PC-9 (cell line): ENCODE results near the gene FUT4.

Source experiments
- CTCF ChIP-seq: fragments of 200-600 bp; sonication (generic); conservative IDR thresholded peaks from 2 replicates; pipeline ENCODE4 v1.6.1; 2017; ENCODE audit warnings: mixed run types, antibody characterized with exemption, mild to moderate bottlenecking, moderate library complexity
- EZH2 ChIP-seq: fragments of 200-600 bp; sonication (generic); IDR thresholded peaks from 2 replicates; pipeline ENCODE4 v1.8.0; 2017; ENCODE audit warnings: antibody characterized with exemption, low read depth

DNA sequence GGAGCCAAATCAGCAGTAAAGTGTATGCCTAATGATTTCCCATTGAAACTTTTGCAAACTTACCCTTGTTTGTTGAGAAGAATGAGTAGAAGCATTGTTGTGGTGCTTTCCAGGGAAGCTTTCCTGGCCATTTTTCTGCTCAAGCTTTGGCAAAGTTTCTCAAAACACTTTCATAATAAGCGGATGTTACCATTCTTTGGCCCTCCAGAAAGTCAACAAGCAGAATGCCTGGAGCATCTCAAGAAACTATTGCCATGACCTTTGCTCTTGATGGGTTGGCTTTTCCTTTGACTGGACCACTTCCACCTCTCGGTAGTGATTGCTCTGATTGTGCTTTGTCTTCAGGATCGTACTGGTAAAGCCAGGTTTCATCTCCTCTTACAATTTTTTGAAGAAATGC, 34.1 kb downstream of the FUT4 start:
- no peak for TF ChIP-seq EZH2
- no peak for TF ChIP-seq CTCF
